Measurements from ENCODE around the gene ELF4.

DNA sequence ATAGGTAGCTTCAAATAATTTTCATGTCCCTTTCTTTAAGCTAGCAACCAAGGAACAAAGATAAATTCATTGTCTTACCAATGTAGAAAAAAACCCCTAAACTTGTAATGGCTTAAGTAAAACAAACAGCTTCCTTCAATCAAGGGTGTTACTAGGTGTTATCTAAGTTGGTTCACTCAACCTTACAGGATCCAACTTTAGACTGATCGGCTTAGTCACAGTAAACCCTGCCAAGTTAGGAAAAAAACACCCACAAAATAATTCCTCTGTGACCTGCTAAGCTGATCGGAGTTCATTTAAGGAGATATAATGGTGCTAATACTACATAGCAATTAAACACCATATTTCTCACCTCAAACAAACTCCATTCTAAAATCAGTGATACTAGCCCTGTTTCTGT lies 45.3 kb upstream of the ELF4 start:
- TF ChIP-seq, protein P1, sequence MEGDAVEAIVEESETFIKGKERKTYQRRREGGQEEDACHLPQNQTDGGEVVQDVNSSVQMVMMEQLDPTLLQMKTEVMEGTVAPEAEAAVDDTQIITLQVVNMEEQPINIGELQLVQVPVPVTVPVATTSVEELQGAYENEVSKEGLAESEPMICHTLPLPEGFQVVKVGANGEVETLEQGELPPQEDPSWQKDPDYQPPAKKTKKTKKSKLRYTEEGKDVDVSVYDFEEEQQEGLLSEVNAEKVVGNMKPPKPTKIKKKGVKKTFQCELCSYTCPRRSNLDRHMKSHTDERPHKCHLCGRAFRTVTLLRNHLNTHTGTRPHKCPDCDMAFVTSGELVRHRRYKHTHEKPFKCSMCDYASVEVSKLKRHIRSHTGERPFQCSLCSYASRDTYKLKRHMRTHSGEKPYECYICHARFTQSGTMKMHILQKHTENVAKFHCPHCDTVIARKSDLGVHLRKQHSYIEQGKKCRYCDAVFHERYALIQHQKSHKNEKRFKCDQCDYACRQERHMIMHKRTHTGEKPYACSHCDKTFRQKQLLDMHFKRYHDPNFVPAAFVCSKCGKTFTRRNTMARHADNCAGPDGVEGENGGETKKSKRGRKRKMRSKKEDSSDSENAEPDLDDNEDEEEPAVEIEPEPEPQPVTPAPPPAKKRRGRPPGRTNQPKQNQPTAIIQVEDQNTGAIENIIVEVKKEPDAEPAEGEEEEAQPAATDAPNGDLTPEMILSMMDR (IDR thresholded peaks at IDR 0.05): no peak
- TF ChIP-seq POLR2A (IDR thresholded peaks at IDR 0.05): no peak
- no peak for TF ChIP-seq POLR2AphosphoS5 (IDR thresholded peaks at IDR 0.05)

Measured in prostate gland (tissue), 2 donors.